GM12892 (cell line): Measurements from ENCODE around the gene UEVLD.

Source experiments
- POLR2A ChIP-seq: IDR thresholded peaks from 2 replicates; pipeline ENCODE4 v1.6.1; 2011; ENCODE audit warnings: low read depth, low read length, control low read depth
- POLR2AphosphoS5 ChIP-seq: IDR thresholded peaks from 2 replicates; pipeline ENCODE4 v1.6.1; 2011; ENCODE audit warnings: low read depth, low read length, control low read depth

GRCh38 chr11:18567081-18567480 is 21.5 kb downstream of the UEVLD start:
- no peak for TF ChIP-seq POLR2AphosphoS5
- no peak for TF ChIP-seq POLR2A
